Measurements from ENCODE around the gene LMAN2L. TPM values are rescaled to one million over a fixed set of nuclear protein-coding genes. Genes with fewer than 3 reads are reported as not detected.

Gene LMAN2L
- polyA plus RNA-seq, 1 of the 3 experiments (the other 2 are of a cell fraction) = 17.7 TPM

- 75% methylated on average over 4 of the region's 7 CpGs for WGBS (ENCODE audit: low lambda C conversion rate)
- peak overlapping the region; percentile 32 to 74 for H3K4me3 ChIP-seq (ENCODE audit: low read depth in 2 of 2, low read length in 1 of 2)
- peak overlapping the region; percentile 69 for H2AFZ ChIP-seq (ENCODE audit: low read depth)
Observed at GRCh38 chr2:96763511-96764252, 23.8 kb upstream of the LMAN2L start.

More at GRCh38 chr2:96763511-96764252, 23.8 kb upstream of the LMAN2L start:
- TF ChIP-seq, protein P1, sequence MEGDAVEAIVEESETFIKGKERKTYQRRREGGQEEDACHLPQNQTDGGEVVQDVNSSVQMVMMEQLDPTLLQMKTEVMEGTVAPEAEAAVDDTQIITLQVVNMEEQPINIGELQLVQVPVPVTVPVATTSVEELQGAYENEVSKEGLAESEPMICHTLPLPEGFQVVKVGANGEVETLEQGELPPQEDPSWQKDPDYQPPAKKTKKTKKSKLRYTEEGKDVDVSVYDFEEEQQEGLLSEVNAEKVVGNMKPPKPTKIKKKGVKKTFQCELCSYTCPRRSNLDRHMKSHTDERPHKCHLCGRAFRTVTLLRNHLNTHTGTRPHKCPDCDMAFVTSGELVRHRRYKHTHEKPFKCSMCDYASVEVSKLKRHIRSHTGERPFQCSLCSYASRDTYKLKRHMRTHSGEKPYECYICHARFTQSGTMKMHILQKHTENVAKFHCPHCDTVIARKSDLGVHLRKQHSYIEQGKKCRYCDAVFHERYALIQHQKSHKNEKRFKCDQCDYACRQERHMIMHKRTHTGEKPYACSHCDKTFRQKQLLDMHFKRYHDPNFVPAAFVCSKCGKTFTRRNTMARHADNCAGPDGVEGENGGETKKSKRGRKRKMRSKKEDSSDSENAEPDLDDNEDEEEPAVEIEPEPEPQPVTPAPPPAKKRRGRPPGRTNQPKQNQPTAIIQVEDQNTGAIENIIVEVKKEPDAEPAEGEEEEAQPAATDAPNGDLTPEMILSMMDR (IDR thresholded peaks at IDR 0.05) = peak; percentile 57
- TF ChIP-seq SMC3 (IDR thresholded peaks at IDR 0.05; ENCODE audit: low read depth, low read length) (no peak), NRF1 (IDR thresholded peaks at IDR 0.05; ENCODE audit: low read depth, low read length) (no peak), YY1 (IDR thresholded peaks at IDR 0.05; ENCODE audit: low read depth) (no peak), GATA2 (CRISPR knock-in tag; IDR thresholded peaks at IDR 0.05) (no peak), POLR2AphosphoS5 (IDR thresholded peaks at IDR 0.05; ENCODE audit: low read depth, low read length) (no peak), MEF2A (IDR thresholded peaks at IDR 0.05; ENCODE audit: borderline replicate concordance, low read depth) (no peak), RFX5 (IDR thresholded peaks at IDR 0.05; ENCODE audit: low read length) (no peak), CHD2 (IDR thresholded peaks at IDR 0.05; ENCODE audit: low read length, partially characterized antibody) (peak; percentile 17), ELF1 (IDR thresholded peaks at IDR 0.05) (no peak), TEAD4 (IDR thresholded peaks at IDR 0.05; ENCODE audit: borderline replicate concordance, insufficient read depth) (no peak), SIN3A (IDR thresholded peaks at IDR 0.05; ENCODE audit: borderline replicate concordance, low read depth, low read length) (no peak), FOXJ3 (CRISPR knock-in tag; IDR thresholded peaks at IDR 0.05) (no peak), FOXM1 (IDR thresholded peaks at IDR 0.05; ENCODE audit: low read depth) (no peak), RAD21 (IDR thresholded peaks at IDR 0.05; ENCODE audit: low read length) (peak; percentile 28; the same call in 1 of the 2 replicates), RCOR1 (IDR thresholded peaks at IDR 0.05; ENCODE audit: low read length) (no peak)
- TF ChIP-seq, protein P2, sequence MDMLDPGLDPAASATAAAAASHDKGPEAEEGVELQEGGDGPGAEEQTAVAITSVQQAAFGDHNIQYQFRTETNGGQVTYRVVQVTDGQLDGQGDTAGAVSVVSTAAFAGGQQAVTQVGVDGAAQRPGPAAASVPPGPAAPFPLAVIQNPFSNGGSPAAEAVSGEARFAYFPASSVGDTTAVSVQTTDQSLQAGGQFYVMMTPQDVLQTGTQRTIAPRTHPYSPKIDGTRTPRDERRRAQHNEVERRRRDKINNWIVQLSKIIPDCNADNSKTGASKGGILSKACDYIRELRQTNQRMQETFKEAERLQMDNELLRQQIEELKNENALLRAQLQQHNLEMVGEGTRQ (IDR thresholded peaks at IDR 0.05; ENCODE audit: borderline replicate concordance, low read depth, low read length) = no peak
- TF ChIP-seq, protein P3, sequence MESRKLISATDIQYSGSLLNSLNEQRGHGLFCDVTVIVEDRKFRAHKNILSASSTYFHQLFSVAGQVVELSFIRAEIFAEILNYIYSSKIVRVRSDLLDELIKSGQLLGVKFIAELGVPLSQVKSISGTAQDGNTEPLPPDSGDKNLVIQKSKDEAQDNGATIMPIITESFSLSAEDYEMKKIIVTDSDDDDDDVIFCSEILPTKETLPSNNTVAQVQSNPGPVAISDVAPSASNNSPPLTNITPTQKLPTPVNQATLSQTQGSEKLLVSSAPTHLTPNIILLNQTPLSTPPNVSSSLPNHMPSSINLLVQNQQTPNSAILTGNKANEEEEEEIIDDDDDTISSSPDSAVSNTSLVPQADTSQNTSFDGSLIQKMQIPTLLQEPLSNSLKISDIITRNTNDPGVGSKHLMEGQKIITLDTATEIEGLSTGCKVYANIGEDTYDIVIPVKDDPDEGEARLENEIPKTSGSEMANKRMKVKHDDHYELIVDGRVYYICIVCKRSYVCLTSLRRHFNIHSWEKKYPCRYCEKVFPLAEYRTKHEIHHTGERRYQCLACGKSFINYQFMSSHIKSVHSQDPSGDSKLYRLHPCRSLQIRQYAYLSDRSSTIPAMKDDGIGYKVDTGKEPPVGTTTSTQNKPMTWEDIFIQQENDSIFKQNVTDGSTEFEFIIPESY (IDR thresholded peaks at IDR 0.05; ENCODE audit: borderline replicate concordance, low read depth) = no peak
- TF ChIP-seq, protein P4, sequence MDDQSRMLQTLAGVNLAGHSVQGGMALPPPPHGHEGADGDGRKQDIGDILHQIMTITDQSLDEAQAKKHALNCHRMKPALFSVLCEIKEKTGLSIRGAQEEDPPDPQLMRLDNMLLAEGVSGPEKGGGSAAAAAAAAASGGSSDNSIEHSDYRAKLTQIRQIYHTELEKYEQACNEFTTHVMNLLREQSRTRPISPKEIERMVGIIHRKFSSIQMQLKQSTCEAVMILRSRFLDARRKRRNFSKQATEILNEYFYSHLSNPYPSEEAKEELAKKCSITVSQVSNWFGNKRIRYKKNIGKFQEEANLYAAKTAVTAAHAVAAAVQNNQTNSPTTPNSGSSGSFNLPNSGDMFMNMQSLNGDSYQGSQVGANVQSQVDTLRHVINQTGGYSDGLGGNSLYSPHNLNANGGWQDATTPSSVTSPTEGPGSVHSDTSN (IDR thresholded peaks at IDR 0.05) = no peak
- TF ChIP-seq, protein P5, sequence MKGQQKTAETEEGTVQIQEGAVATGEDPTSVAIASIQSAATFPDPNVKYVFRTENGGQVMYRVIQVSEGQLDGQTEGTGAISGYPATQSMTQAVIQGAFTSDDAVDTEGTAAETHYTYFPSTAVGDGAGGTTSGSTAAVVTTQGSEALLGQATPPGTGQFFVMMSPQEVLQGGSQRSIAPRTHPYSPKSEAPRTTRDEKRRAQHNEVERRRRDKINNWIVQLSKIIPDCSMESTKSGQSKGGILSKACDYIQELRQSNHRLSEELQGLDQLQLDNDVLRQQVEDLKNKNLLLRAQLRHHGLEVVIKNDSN (IDR thresholded peaks at IDR 0.05; ENCODE audit: borderline replicate concordance, low read depth) = no peak
- TF ChIP-seq, protein P6, sequence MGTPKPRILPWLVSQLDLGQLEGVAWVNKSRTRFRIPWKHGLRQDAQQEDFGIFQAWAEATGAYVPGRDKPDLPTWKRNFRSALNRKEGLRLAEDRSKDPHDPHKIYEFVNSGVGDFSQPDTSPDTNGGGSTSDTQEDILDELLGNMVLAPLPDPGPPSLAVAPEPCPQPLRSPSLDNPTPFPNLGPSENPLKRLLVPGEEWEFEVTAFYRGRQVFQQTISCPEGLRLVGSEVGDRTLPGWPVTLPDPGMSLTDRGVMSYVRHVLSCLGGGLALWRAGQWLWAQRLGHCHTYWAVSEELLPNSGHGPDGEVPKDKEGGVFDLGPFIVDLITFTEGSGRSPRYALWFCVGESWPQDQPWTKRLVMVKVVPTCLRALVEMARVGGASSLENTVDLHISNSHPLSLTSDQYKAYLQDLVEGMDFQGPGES (IDR thresholded peaks at IDR 0.05; ENCODE audit: low read depth, low read length) = no peak
- 0 out of 2 replicates have a peak overlapping the region, but pooled peaks have one; percentile 21 for H3K9ac ChIP-seq
- H3K27ac ChIP-seq (ENCODE audit: low read depth in 2 of 2, low read length in 1 of 2) = peak overlapping the region in 1 of 2 experiments; percentile 53; a peak in 2 of 4 replicates
- H3K4me1 ChIP-seq (ENCODE audit: control insufficient read depth in 1 of 2, insufficient read depth in 2 of 2, low read depth in 1 of 2, low read length in 1 of 2) = peaks cover 16 to 38% of the 10 kb centered on the region in 2 experiments; a peak in 2 of 4 replicates
- DNase-seq = peak; percentile 76
- no peaks in the 10 kb centered on the region for H4K20me1 ChIP-seq (ENCODE audit: insufficient read depth)
- peaks cover 3% of the 10 kb centered on the region for H3F3A ChIP-seq (replicated peaks; ENCODE audit: insufficient read depth)
- H3K79me2 ChIP-seq (ENCODE audit: insufficient read depth) = peaks cover 7% of the 10 kb centered on the region; the same call in 1 of the 2 replicates
- H3K9me3 ChIP-seq = no peaks in the 10 kb centered on the region
- no peaks in the 10 kb centered on the region for H3K36me3 ChIP-seq (replicated peaks in 1 of 2; ENCODE audit: control insufficient read depth in 1 of 2, insufficient read depth in 2 of 2, low read length in 1 of 2)
- no peaks in the 10 kb centered on the region for H3K9me2 ChIP-seq
- H3K4me2 ChIP-seq = peak overlapping the region; percentile 96
- ChIA-PET CTCF (interaction anchor here (0.6 to 6.8 kb wide), 28 partner anchors 10 to 485 kb away, joined by 3 to 58 read pairs (median 3); partner anchors contain the start of genes ANKRD39, KANSL3 and LMAN2L), POLR2A (no interaction called here)
- H3K27me3 ChIP-seq (ENCODE audit: insufficient read depth) = no peaks in the 10 kb centered on the region
